Uterus (tissue), 2 donors: Measurements from ENCODE around the gene EGFLAM.

Experiments
- CTCF ChIP-seq, 4 experiments: fragments of 200-600 bp in 2 of 4; fragments of 450-650 bp in 2 of 4; sonication (generic) in 2 of 4; IDR thresholded peaks; one replicate each; pipeline ENCODE4 v1.5.1; 2016 to 2019; ENCODE audit warnings: antibody characterized with exemption in 4 of 4, mild to moderate bottlenecking in 2 of 4, moderate library complexity in 1 of 4
- POLR2A ChIP-seq, 2 donors: fragments of 450-650 bp; IDR thresholded peaks; one replicate each; pipeline ENCODE4 v1.6.1; 2016; ENCODE audit warnings: antibody characterized with exemption in 2 of 2, mild to moderate bottlenecking in 1 of 2, moderate library complexity in 1 of 2

- no peak for TF ChIP-seq CTCF (IDR thresholded peaks at IDR 0.05)
- no peak for TF ChIP-seq POLR2A (IDR thresholded peaks at IDR 0.05)
Measured at GRCh38 chr5:38376404-38376803, 118.0 kb downstream of the EGFLAM start.
